ENCODE results near the gene GUCA1A. TPM values are rescaled to one million over a fixed set of nuclear protein-coding genes. Genes with fewer than 3 reads are reported as not detected.

The GUCA1A gene
- total RNA-seq, 6 experiments from 2014 or later, result not detected

- TF ChIP-seq POLR2A (IDR thresholded peaks at IDR 0.05) (no peak), CTCF (IDR thresholded peaks at IDR 0.05) (no peak)
- Histone ChIP-seq H3K36me3 (no peaks in the 10 kb centered on the region), H3K4me3 (no peak overlapping the region), H3K9me3 (no peaks in the 10 kb centered on the region), H3K4me1 (no peaks in the 10 kb centered on the region), H3K27me3 (no peaks in the 10 kb centered on the region), H3K27ac (no peak overlapping the region)
- no peak for ATAC-seq
- intact Hi-C loops (cut with DNase I), result no loop called here
- WGBS (ENCODE audit: insufficient coverage, low coverage, low lambda C conversion rate, missing lambda C conversion rate), result 72% methylated on average over 5 of the region's 5 CpGs
- no peak for DNase-seq
Observed at GRCh38 chr6:42175860-42176259, 2.7 kb downstream of the GUCA1A start.

- Histone ChIP-seq H3K4me1 (no peaks in the 10 kb centered on the region), H3K4me3 (no peak overlapping the region), H3K9me3 (no peaks in the 10 kb centered on the region), H3K27me3 (no peaks in the 10 kb centered on the region), H3K36me3 (no peaks in the 10 kb centered on the region), H3K27ac (no peak overlapping the region)
- DNase-seq (no peak), ATAC-seq (no peak)
- TF ChIP-seq CTCF (IDR thresholded peaks at IDR 0.05) (no peak), POLR2A (IDR thresholded peaks at IDR 0.05) (no peak)
- intact Hi-C loops (cut with DNase I), result no loop called here
Observed at GRCh38 chr6:42176981-42177380, 3.8 kb downstream of the GUCA1A start.

- DNase-seq (no peak), ATAC-seq (peak in 1 of 4 donors; percentile 13)
- no peaks in the 10 kb centered on the region for H3K9me3 ChIP-seq
- TF ChIP-seq CTCF (IDR thresholded peaks at IDR 0.05) (no peak), POLR2A (IDR thresholded peaks at IDR 0.05) (no peak)
- 23% methylated on average over 6 of the region's 27 CpGs for WGBS (ENCODE audit: insufficient coverage, low coverage, low lambda C conversion rate, missing lambda C conversion rate)
- no peaks in the 10 kb centered on the region for H3K27me3 ChIP-seq
- no peak overlapping the region for H3K27ac ChIP-seq
- no peak overlapping the region for H3K4me3 ChIP-seq
- H3K36me3 ChIP-seq, result no peaks in the 10 kb centered on the region
- intact Hi-C loops (cut with DNase I), result no loop called here
- no peaks in the 10 kb centered on the region for H3K4me1 ChIP-seq
Observed at GRCh38 chr6:42177514-42178364, 4.6 kb downstream of the GUCA1A start.

- WGBS (ENCODE audit: insufficient coverage, low coverage, low lambda C conversion rate, missing lambda C conversion rate), result 81% methylated on average over 9 of the region's 20 CpGs
- no peak overlapping the region for H3K4me3 ChIP-seq
- ATAC-seq (no peak), DNase-seq (no peak)
- H3K36me3 ChIP-seq, result no peaks in the 10 kb centered on the region
- H3K27me3 ChIP-seq, result no peaks in the 10 kb centered on the region
- no peaks in the 10 kb centered on the region for H3K9me3 ChIP-seq
- H3K27ac ChIP-seq, result no peak overlapping the region
- TF ChIP-seq POLR2A (IDR thresholded peaks at IDR 0.05), result no peak
- no peak for TF ChIP-seq CTCF (IDR thresholded peaks at IDR 0.05)
- no peaks in the 10 kb centered on the region for H3K4me1 ChIP-seq
- intact Hi-C loops (cut with DNase I), result no loop called here
Observed at GRCh38 chr6:42179261-42179944, 6.2 kb downstream of the GUCA1A start.

All from right lobe of liver (tissue), 6 donors.